HepG2 (cell line): ENCODE results near the gene CADPS. TPM values are rescaled to one million over a fixed set of nuclear protein-coding genes. Genes with fewer than 3 reads are reported as not detected.

ENCODE experiments used
- ATAC-seq: fragments of 200-7000 bp; cut with Tn5 transposase; 3 replicates; pipeline ENCODE4 v1.9.1; 2020; ENCODE audit warnings: mild to moderate bottlenecking, moderate library complexity
- BruUV-seq: library from RNA; stranded (reverse); fragments of 400-500 nt; replicated peaks from 2 replicates; lab custom pipeline; 2021; lab: Mats Ljungman, UMichigan
- CTCF ChIA-PET: fragments of 300-600 bp; formaldehyde crosslinking; extraction: SDS; loops from one replicate; lab custom pipeline; 2021; ENCODE audit warnings: low total read pairs, inconsistent platforms, low intra/inter-chr PET ratio; lab: Yijun Ruan, JAX
- POLR2A ChIA-PET: fragments of 350-600 bp; sonication (Branson Sonifier 250); formaldehyde crosslinking; loops from one replicate; lab custom pipeline; 2020; ENCODE audit warnings: antibody characterized with exemption, inconsistent platforms; lab: Yijun Ruan, JAX
- DNase-seq: peaks from one replicate; pipeline ENCODE4 v3.0.0-alpha.2; 2015; ENCODE audit warnings: low spot score
- FAIRE-seq: peaks from 3 replicates; lab custom pipeline; 2011; peaks lifted over from hg19 to GRCh38; lab: Jason Lieb, UNC
- H2AFZ ChIP-seq: one replicate; pipeline ENCODE4 v1.6.1; 2011; ENCODE audit warnings: low read length, inconsistent platforms
- H3K27ac ChIP-seq: fragments of 300-600 bp; 3 replicates; pipeline ENCODE4 v1.8.0; 2011; ENCODE audit warnings: mixed run types, mild to moderate bottlenecking, mixed read lengths, low read length, inconsistent platforms; ENCODE audit not compliant: insufficient read depth; ENCODE audit errors: extremely low read length
- H3K27me3 ChIP-seq, 2 experiments: fragments of 200-600 bp in 1 of 2; 2 replicates in 1 of 2; 3 replicates in 1 of 2; pipeline versions ENCODE4 v1.6.0 to v1.8.0; 2011; ENCODE audit warnings: low read length in 2 of 2, mild to moderate bottlenecking in 2 of 2, moderate library complexity in 2 of 2, inconsistent platforms in 1 of 2; ENCODE audit not compliant: insufficient read depth in 2 of 2, control insufficient read depth in 1 of 2
- H3K36me3 ChIP-seq, 2 experiments: fragments of 200-600 bp in 1 of 2; replicated peaks in 1 of 2; 2 replicates in 1 of 2; 3 replicates in 1 of 2; pipeline versions ENCODE4 v1.5.1 to v1.8.0; 2011; ENCODE audit warnings: low read length in 2 of 2, inconsistent platforms in 1 of 2; ENCODE audit not compliant: insufficient read depth in 2 of 2, control insufficient read depth in 1 of 2
- H3K4me1 ChIP-seq: 2 replicates; pipeline ENCODE4 v1.5.1; 2012; ENCODE audit warnings: low read length, inconsistent platforms; ENCODE audit not compliant: insufficient read depth
- H3K4me2 ChIP-seq: 2 replicates; pipeline ENCODE4 v1.6.0; 2011; ENCODE audit warnings: low read depth, low read length, inconsistent platforms
- H3K4me3 ChIP-seq, 3 experiments: fragments of 200-600 bp in 1 of 3; sonication (generic), shearing (Covaris generic) in 1 of 3; replicated peaks in 1 of 3; 2 replicates each; pipeline ENCODE4 v1.5.1; 2011 to 2016; ENCODE audit warnings: low read length in 3 of 3, inconsistent platforms in 2 of 3, low read depth in 2 of 3, mild to moderate bottlenecking in 2 of 3, control low read depth in 1 of 3, mixed read lengths in 1 of 3; ENCODE audit not compliant: insufficient read depth in 1 of 3
- H3K79me2 ChIP-seq: one replicate; pipeline ENCODE4 v1.6.1; 2011; ENCODE audit warnings: low read length, inconsistent platforms; ENCODE audit not compliant: insufficient read depth
- H3K9ac ChIP-seq: 2 replicates; pipeline ENCODE4 v1.6.0; 2011; ENCODE audit warnings: mild to moderate bottlenecking, low read depth, low read length, inconsistent platforms; ENCODE audit not compliant: insufficient read depth
- H3K9me3 ChIP-seq: 2 replicates; pipeline ENCODE4 v1.5.1; 2012; ENCODE audit warnings: mild to moderate bottlenecking, low read length
- H4K20me1 ChIP-seq: 2 replicates; pipeline ENCODE4 v1.6.0; 2011; ENCODE audit warnings: inconsistent platforms, mild to moderate bottlenecking, low read length, moderate library complexity; ENCODE audit not compliant: insufficient read depth
- GABPA ChIP-seq, 2 experiments: IDR thresholded peaks; 2 replicates each; pipeline ENCODE4 v1.6.1; 2011 to 2016; ENCODE audit warnings: low read depth in 2 of 2, low read length in 1 of 2, missing biosample characterization in 1 of 2, missing genetic modification characterization in 1 of 2
- KLF6 ChIP-seq: IDR thresholded peaks from 2 replicates; pipeline ENCODE4 v1.8.0; 2016; ENCODE audit warnings: missing biosample characterization, missing genetic modification reagents
- PRPF4 ChIP-seq: fragments of 200-400 bp; formaldehyde crosslinking; IDR thresholded peaks from 2 replicates; pipeline ENCODE4 v1.6.1; 2016; ENCODE audit warnings: low read length, low read depth; ENCODE audit not compliant: poor library complexity, severe bottlenecking
- ZNF18 ChIP-seq: sonication (generic); formaldehyde crosslinking; IDR thresholded peaks from 2 replicates; pipeline ENCODE4 v1.8.0; 2022; ENCODE audit warnings: mild to moderate bottlenecking, missing genetic modification reagents; ENCODE audit not compliant: insufficient replicate concordance
- WGBS: methylation state at CpG from one replicate; pipeline ENCODE4 v1.1.6; 2017; ENCODE audit warnings: low lambda C conversion rate; 5-methylcytosine and 5-hydroxymethylcytosine counted together
- in situ Hi-C: cut with HindIII; loops from 2 replicates; pipeline ENCODE4 v1.10.0; 2017; ENCODE audit warnings: low pct_unique_long_range_greater_than_20kb; ENCODE audit not compliant: extremely low pct_ligation_motif_present
- intact Hi-C: fragments of 100-400 bp; cut with micrococcal nuclease; formaldehyde crosslinking; loops from one replicate; pipeline ENCODE4 v1.10.0; 2022; ENCODE audit not compliant: unreplicated experiment
- polyA plus RNA-seq, 8 experiments: library from polyadenylated mRNA; depleted of rRNA in 3 of 8; stranded (reverse) in 7 of 8; unstranded in 1 of 8; fragments of >200 nt; fragmentation: Illumina TruSeq in 4 of 8; extraction: Trizol in 4 of 8; gene quantifications; 2 replicates each; pipeline versions ENCODE4 v1.2.1 to v1.2.3, GENCODE V29; 2011 to 2016; ENCODE audit warnings: low read depth in 4 of 8, missing spikeins in 1 of 8, mixed read lengths in 1 of 8; ENCODE audit not compliant: insufficient read depth in 1 of 8
- total RNA-seq, 5 experiments: library from RNA; depleted of rRNA; stranded (reverse); fragments of >200 nt; fragmentation: Illumina TruSeq; extraction: Trizol; gene quantifications; 2 replicates each; pipeline ENCODE4 v1.2.3, GENCODE V29; 2016; ENCODE audit warnings: low read depth in 1 of 5
- TF ChIP-seq, protein P1 (sequence below): sonication (generic); formaldehyde crosslinking; IDR thresholded peaks from 2 replicates; pipeline ENCODE4 v1.5.1; 2020; ENCODE audit warnings: mild to moderate bottlenecking, moderate library complexity, missing genetic modification reagents

Gene CADPS
- total and polyA plus RNA-seq, 2 of the 13 experiments (the other 11 are each of a cell fraction or from before 2014, with no cell fraction given) = not detected

DNA sequence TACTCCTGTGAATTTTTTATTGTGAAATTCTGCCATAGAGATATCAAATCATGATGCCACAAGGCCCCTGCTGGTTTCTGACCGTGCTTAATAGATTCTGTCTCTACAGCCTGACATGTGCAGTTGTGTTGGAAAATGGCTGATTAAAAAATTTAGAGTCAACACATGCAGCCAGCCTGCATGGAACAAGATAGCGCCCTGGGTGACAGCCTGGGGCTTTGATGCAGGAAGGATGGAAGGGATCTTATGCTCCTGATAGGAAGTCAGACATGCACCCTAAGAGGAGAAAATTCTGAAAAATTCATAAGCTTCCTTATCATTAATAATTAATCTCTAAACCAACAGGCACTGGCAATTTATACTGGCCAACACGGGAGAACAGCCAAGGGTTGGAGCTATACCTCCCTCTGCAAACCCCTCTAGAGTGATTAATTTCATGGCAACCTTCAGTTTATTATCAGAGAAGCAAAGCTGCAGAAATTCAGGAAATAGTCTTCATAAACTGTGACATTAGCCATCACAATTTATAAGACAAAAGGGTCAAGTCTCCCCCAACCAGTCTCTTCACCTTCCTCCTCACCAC is 198.4 kb downstream of the CADPS start:
- no peaks in the 10 kb centered on the region for H3K36me3 ChIP-seq
- H3K27me3 ChIP-seq = no peaks in the 10 kb centered on the region; a peak in 1 of 5 replicates
- DNase-seq (no peak), ATAC-seq (no peak), FAIRE-seq (no peak)
- no peak overlapping the region for H3K27ac ChIP-seq
- H3K9ac ChIP-seq = no peak overlapping the region
- intact Hi-C loops (no loop called here), in situ Hi-C loops (no loop called here)
- ChIA-PET POLR2A (no interaction called here), CTCF (no interaction called here)
- no peaks in the 10 kb centered on the region for H3K79me2 ChIP-seq
- peaks cover 12% of the 10 kb centered on the region for H3K4me1 ChIP-seq
- no peak overlapping the region for H3K4me3 ChIP-seq
- no peak overlapping the region for H3K4me2 ChIP-seq
- no peak overlapping the region for H2AFZ ChIP-seq
- no TSS peak for BruUV-seq
- no peaks in the 10 kb centered on the region for H3K9me3 ChIP-seq
- TF ChIP-seq PRPF4 (no peak), GABPA (IDR thresholded peaks at IDR 0.05; ENCODE audit: low read depth, low read length) (no peak), GABPA (CRISPR knock-in tag; IDR thresholded peaks at IDR 0.05; ENCODE audit: low read depth) (no peak), ZNF18 (CRISPR knock-in tag) (no peak), KLF6 (CRISPR knock-in tag) (no peak)
- TF ChIP-seq, protein P1, sequence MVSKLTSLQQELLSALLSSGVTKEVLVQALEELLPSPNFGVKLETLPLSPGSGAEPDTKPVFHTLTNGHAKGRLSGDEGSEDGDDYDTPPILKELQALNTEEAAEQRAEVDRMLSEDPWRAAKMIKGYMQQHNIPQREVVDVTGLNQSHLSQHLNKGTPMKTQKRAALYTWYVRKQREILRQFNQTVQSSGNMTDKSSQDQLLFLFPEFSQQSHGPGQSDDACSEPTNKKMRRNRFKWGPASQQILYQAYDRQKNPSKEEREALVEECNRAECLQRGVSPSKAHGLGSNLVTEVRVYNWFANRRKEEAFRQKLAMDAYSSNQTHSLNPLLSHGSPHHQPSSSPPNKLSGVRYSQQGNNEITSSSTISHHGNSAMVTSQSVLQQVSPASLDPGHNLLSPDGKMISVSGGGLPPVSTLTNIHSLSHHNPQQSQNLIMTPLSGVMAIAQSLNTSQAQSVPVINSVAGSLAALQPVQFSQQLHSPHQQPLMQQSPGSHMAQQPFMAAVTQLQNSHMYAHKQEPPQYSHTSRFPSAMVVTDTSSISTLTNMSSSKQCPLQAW = no peak
- no peaks in the 10 kb centered on the region for H4K20me1 ChIP-seq
- 4% methylated on average over 3 of the region's 3 CpGs for WGBS
